ENCODE measurements around the gene FKBP8.

Gene FKBP8

DNA sequence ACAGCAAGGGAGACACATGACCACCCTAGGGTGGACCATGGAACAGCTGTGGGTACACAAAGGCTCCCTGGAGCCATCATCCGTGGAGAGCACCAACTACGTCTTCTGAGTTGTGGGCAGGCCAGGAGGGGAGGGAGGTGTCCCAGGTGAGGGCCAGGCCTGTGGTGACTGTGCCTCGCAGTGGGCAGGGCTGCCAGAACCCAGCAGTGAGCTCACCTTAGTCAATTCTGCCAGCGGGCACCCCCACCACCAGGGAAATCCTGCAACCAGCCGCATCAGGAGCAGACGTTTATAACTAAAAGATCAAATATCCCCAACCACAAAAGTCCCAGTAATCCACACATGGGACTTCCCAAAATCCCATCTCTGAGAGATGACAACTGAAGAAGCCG, 41.1 kb downstream of the FKBP8 start:
- DNase-seq (ENCODE audit: low spot score) = no peak

- no peak for DNase-seq (ENCODE audit: low spot score)
Observed at GRCh38 chr19:18501832-18502231, 41.5 kb downstream of the FKBP8 start.

GRCh38 chr19:18501351-18501750, 42.0 kb downstream of the FKBP8 start:
- DNase-seq (ENCODE audit: low spot score) = no peak

DNA sequence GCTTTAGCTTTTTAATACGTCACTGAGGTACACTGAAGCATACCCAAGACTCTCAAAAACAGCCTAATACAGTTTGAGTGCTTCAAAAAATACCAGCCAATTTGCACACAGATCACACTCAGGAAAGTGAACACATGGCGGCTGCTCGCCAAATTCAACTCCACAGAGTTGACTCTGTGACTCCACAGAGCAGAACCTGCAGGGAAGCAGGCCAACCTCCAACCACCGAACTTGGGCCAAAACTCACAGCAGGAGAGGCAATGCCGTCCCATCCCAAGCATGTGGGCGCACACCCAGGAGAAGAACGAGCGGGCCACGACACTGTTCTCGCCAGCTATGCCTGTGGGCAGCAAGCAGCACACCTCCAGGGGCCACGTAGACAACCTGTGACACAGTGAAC, 42.6 kb downstream of the FKBP8 start:
- no peak for DNase-seq (ENCODE audit: low spot score)

- DNase-seq (ENCODE audit: low spot score) = no peak
Observed at GRCh38 chr19:18500376-18500775, 43.0 kb downstream of the FKBP8 start.

DNA sequence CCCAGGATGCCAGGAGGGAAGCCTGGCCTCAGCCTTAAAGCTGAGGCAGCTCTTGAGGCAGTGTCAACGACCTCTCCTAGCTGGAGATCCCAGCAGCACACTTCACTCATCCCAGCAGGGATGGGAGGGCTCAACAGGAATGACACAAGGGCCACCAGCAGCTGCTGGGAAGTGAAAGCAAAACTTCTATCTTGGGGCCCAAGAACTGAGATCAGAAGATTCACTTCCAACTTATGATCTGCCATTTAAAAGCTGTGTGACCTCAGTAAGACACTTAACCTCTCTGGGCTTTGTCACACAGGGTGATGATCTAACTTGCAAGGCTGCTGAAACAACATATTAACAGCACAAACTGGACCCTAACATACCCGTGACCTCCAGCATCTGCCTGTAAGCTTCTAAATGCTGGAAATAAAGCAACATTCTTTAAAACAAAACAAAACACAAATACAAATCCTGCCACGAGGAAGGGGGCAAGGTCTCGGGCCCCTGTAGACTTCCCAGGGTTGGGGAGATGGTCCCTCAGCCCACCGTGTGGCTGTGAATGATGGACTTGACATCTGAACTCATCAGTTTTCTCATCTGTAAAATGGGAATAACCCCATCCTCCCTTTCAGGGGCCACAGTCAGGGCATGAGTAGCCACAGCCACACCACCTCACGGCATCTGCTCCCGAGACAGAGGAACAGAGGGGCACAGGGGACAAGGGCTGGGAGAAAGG, 44.2 kb downstream of the FKBP8 start:
- DNase-seq (ENCODE audit: low spot score) = no peak

GRCh38 chr19:18496980-18497256, 46.5 kb downstream of the FKBP8 start:
- DNase-seq (ENCODE audit: low spot score) = no peak

- no peak for DNase-seq (ENCODE audit: low spot score)
Observed at GRCh38 chr19:18496167-18496979, 47.0 kb downstream of the FKBP8 start.

GRCh38 chr19:18495204-18495911, 48.0 kb downstream of the FKBP8 start:
- no peak for DNase-seq (ENCODE audit: low spot score)

DNA sequence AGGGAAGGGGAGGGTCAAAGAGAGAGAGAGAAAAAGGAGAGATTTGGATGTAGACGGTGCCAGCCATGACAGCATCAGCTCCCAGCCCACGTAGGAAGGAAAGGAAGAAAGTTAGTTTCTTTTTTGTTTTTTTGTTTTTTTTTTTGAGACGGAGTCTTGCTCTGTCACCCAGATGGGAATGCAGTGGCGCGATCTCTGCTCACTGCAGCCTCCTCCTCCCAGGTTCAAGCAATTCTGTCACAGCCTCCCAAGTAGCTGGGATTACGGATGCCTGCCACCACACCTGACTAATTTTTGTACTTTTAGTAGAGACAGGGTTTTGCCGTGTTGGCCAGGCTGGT, 49.1 kb downstream of the FKBP8 start:
- DNase-seq (ENCODE audit: low spot score) = no peak

GRCh38 chr19:18493440-18494266, 49.7 kb downstream of the FKBP8 start:
- no peak for DNase-seq (ENCODE audit: low spot score)

- no peak for DNase-seq (ENCODE audit: low spot score)
Observed at GRCh38 chr19:18491995-18492953, 51.1 kb downstream of the FKBP8 start.

DNA sequence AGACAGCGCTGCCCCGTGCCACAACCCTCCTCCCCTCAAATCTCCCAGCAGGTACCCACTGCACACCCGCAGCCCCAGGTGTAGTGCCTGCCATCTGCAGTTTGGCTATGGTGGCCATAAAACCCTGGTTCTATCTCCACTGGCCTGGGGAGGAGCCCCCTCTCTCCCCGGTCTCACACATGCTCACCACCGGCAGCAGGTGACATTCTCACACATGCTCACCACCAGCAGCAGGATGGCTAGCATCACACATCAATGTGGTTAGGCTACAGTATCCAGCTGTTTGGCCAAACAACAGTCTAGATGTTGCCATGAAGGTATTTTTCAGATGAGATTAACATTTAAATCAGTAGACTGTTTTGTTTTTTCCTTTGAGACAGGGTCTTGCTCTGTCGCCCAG, 52.6 kb downstream of the FKBP8 start:
- DNase-seq (ENCODE audit: low spot score) = no peak

- DNase-seq (ENCODE audit: low spot score) = no peak
Observed at GRCh38 chr19:18489627-18490184, 53.7 kb downstream of the FKBP8 start.

DNA sequence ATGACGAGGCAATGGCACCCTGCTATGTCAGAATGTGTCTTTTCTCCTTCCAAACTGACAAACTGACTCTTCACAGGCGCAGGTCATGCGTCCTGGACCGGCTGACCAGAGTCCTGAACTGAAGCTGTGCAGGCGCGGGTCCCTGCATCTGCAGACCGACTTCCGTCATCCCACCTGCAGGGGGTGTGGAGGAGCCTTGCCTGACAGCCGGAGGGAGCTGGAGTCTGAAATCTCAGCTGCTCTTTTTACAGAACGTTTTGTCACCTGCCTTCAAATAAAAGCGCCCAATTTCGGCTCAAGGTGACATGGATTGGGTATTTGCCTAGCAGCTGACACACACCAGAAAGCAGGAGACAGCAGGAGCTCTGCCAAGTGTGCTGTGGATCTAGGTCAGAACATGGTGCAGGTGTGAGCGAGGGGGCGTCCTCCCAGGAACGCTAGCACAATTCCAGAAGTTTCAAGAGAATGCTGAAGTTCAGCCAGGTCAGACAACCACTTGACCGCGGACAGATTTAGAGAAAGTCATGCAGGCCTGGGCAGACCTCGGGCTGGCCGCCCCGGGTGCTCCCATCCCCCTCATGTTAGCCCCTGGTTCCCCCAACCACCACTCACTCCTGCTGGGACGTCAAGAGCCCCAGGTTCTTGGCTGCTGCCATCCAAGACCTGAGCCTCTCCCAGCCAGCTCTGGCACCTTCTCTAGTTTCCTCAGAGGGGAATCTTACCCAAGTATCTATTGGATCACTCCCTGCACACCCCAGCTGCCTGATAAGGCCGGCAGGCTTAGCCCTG, 54.3 kb downstream of the FKBP8 start:
- peak; percentile 91 for DNase-seq (ENCODE audit: low spot score)

DNA sequence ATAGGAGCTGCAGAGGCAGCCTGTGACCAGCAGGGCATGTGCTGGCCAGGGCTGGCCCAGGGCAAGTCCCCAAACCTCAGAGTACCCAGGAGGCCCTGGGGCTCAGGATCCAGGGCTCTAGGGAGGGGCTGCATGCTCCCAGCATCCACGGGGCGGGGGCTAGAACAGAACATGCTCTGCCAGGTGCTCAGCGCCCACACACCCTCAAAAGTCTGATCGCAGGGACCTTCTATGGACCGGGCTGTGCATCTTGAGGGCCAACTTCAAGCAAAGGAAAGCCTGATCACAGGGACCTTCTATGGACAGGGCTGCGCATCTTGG, 55.0 kb downstream of the FKBP8 start:
- no peak for DNase-seq (ENCODE audit: low spot score)

DNA sequence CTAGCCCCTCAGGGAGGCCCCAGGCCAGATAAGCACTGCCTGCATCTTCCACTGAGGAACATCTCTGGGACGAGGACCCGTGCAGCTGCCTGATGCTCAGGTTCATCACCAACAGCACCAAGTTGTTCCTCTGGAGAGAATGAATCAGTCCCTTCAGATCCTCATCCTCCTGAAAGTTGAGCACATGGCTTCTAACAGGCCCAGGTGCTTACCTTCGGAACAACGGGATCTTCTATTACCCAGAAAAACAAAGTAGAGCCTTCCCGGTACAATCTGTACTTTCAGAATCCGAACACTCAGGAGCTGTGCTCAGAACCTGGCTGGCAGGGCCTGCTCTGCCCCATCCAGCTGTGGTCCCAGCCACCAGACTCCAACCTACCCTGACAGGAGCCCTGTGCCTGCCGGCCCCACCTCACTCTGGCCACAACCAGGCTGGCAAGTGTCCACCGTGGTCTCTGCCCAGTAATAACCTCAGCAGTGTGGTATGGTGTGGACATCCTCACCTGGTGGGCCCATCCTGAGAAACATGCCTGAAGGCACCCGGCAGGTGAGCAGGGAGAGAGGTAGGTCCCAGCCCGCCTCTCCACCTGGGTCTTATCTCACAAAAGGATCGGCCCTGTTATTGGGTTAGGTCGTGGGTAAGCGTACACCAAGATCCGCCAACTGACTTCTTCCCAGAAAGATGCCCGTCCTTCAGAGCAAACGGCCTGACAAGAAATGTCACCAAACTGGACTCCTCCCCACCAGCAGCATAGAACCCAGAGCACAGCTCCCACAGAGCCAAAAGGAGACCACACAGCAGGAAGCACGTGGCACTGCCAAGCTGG, 55.6 kb downstream of the FKBP8 start:
- DNase-seq (ENCODE audit: low spot score) = no peak

DNA sequence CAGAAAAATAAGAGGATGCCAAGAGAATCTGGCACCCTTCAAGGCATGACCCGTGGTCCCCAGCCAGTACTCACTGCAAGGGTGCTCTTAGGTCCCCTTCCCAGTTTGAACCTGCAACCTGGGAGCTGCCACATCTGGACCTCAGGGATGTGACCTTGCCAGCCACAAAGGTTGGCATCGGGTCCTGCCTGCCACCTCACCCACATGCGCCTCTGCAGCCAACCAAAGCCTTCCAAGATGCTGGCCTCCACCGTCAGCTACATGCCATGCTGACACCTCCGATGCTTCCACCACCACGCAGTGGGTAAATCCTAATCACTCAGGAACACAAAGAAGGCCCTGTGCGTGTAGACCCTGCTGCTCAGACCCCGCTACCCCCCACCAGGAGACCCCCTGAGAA, 56.6 kb downstream of the FKBP8 start:
- DNase-seq (ENCODE audit: low spot score) = no peak

- DNase-seq (ENCODE audit: low spot score) = no peak
Observed at GRCh38 chr19:18484992-18485391, 58.4 kb downstream of the FKBP8 start.

All from HuH-7.5 (cell line).